Transverse colon (tissue), 4 donors: ENCODE data around the gene ZFPL1. TPM values are rescaled to one million over a fixed set of nuclear protein-coding genes. Genes with fewer than 3 reads are reported as not detected.

ENCODE experiments used
- DNase-seq: peaks from one replicate; pipeline ENCODE4 v3.0.0-alpha.2; 2019
- H3K27ac ChIP-seq, 4 donors: fragments of 200-600 bp; sonication (generic); 2 replicates each; pipeline ENCODE4 v1.5.1; 2016 to 2018; ENCODE audit warnings: inconsistent platforms in 4 of 4
- H3K27me3 ChIP-seq: fragments of 200-600 bp; sonication (generic); 2 replicates; pipeline ENCODE4 v1.5.1; 2017; ENCODE audit warnings: inconsistent platforms
- H3K36me3 ChIP-seq, 4 donors: fragments of 200-600 bp; sonication (generic); 2 replicates each; pipeline ENCODE4 v1.5.1; 2017 to 2019; ENCODE audit warnings: inconsistent platforms in 4 of 4
- H3K4me1 ChIP-seq, 4 donors: fragments of 200-600 bp; sonication (generic); 2 replicates each; pipeline ENCODE4 v1.5.1; 2017 to 2020; ENCODE audit warnings: inconsistent platforms in 4 of 4
- H3K4me3 ChIP-seq, 4 donors: fragments of 200-600 bp; sonication (generic); 1 replicate in 1 of 4; 2 replicates in 3 of 4; pipeline versions ENCODE4 v1.5.1 to v1.6.1; 2017 to 2019; ENCODE audit warnings: inconsistent platforms in 4 of 4
- H3K9me3 ChIP-seq, 2 donors: fragments of 200-600 bp; sonication (generic); 2 replicates each; pipeline ENCODE4 v1.5.1; 2017 to 2019; ENCODE audit warnings: inconsistent platforms in 2 of 2
- CTCF ChIP-seq, 5 experiments: fragments of 200-600 bp in 3 of 5; fragments of 450-650 bp in 2 of 5; sonication (generic) in 3 of 5; IDR thresholded peaks; 1 replicate in 2 of 5; 2 replicates in 3 of 5; pipeline ENCODE4 v1.5.1; 2016 to 2017; ENCODE audit warnings: antibody characterized with exemption in 5 of 5, inconsistent platforms in 3 of 5, mild to moderate bottlenecking in 2 of 5, moderate library complexity in 1 of 5
- EP300 ChIP-seq: sonication (generic); formaldehyde crosslinking; IDR thresholded peaks from one replicate; pipeline ENCODE4 v1.6.1; 2017; ENCODE audit warnings: antibody characterized with exemption, low read depth
- POLR2A ChIP-seq: fragments of 450-650 bp; IDR thresholded peaks from one replicate; pipeline ENCODE4 v1.6.1; 2016; ENCODE audit warnings: antibody characterized with exemption, mild to moderate bottlenecking, moderate library complexity
- POLR2AphosphoS5 ChIP-seq, 3 donors: sonication (generic); formaldehyde crosslinking; IDR thresholded peaks; one replicate each; pipeline ENCODE4 v1.6.1; 2016; ENCODE audit warnings: antibody characterized with exemption in 3 of 3
- WGBS, 2 donors: methylation state at CpG; one replicate each; pipeline ENCODE4 v1.1.5; 2018; ENCODE audit warnings: low coverage in 1 of 2; 5-methylcytosine and 5-hydroxymethylcytosine counted together
- in situ Hi-C, 4 donors: fragments of 200-750 bp; cut with MboI; loops; one replicate each; pipeline versions ENCODE4 v1.15.0 to v1.15.1; 2017; ENCODE audit warnings: low sequenced_read_pairs in 3 of 4, low pct_ligation_motif_present in 1 of 4, low pct_unique_long_range_greater_than_20kb in 1 of 4
- intact Hi-C: fragments of 100-400 bp; cut with DNase I; formaldehyde crosslinking; loops from one replicate; pipeline ENCODE4 v1.15.1; 2023; ENCODE audit warnings: low total_unique reads
- total RNA-seq, 4 donors: library from RNA; depleted of rRNA; stranded (reverse); fragments of >200 nt; gene quantifications; one replicate each; pipeline ENCODE4 v1.1.0, GENCODE V29; 2016

ZFPL1 gene
- total RNA-seq, 4 donors from 2014 or later, result 44.5 to 105 (median 64.2) TPM

GRCh38 chr11:65100674-65101350 lies 16.8 kb downstream of the ZFPL1 start:
- 86 to 91% methylated on average over 5 to 6 of the region's 6 CpGs for WGBS, 2 donors
- Histone ChIP-seq H3K4me3 (no peak overlapping the region), H3K27me3 (no peaks in the 10 kb centered on the region), H3K36me3 (peaks cover 0 to 9% (median 0%) of the 10 kb centered on the region in 4 donors), H3K4me1 (peaks cover 8 to 13% (median 10%) of the 10 kb centered on the region in 4 donors), H3K9me3 (no peaks in the 10 kb centered on the region), H3K27ac (no peak overlapping the region)
- in situ Hi-C loops, result no loop called here
- intact Hi-C loops, result no loop called here
- TF ChIP-seq CTCF (IDR thresholded peaks at IDR 0.05), result no peak
- TF ChIP-seq POLR2A, result no peak
- TF ChIP-seq EP300, result no peak
- TF ChIP-seq POLR2AphosphoS5 (IDR thresholded peaks at IDR 0.05), result no peak
- DNase-seq, result no peak

GRCh38 chr11:65102142-65103095 lies 18.4 kb downstream of the ZFPL1 start:
- intact Hi-C loops (no loop called here), in situ Hi-C loops (no loop called here)
- no peak for TF ChIP-seq EP300
- no peak for TF ChIP-seq POLR2A
- TF ChIP-seq POLR2AphosphoS5 (IDR thresholded peaks at IDR 0.05), result no peak
- no peak for TF ChIP-seq CTCF (IDR thresholded peaks at IDR 0.05)
- Histone ChIP-seq H3K27me3 (no peaks in the 10 kb centered on the region), H3K36me3 (peaks cover 0 to 8% (median 0%) of the 10 kb centered on the region in 4 donors), H3K27ac (no peak overlapping the region), H3K4me3 (no peak overlapping the region), H3K4me1 (peaks cover under 1 to 3% (median 1%) of the 10 kb centered on the region in 4 donors), H3K9me3 (no peaks in the 10 kb centered on the region)
- no peak for DNase-seq
- WGBS, 2 donors, result 67 to 68% methylated on average over 5 to 8 of the region's 8 CpGs

- no peak overlapping the region for H3K4me3 ChIP-seq
- H3K27me3 ChIP-seq, result no peaks in the 10 kb centered on the region
- peaks cover 0 to 10% (median 3%) of the 10 kb centered on the region in 4 donors for H3K36me3 ChIP-seq
- no peak for TF ChIP-seq CTCF (IDR thresholded peaks at IDR 0.05)
- TF ChIP-seq EP300, result no peak
- no peak for TF ChIP-seq POLR2A
- no peak for TF ChIP-seq POLR2AphosphoS5 (IDR thresholded peaks at IDR 0.05)
- no peak overlapping the region for H3K27ac ChIP-seq
- H3K9me3 ChIP-seq, result no peaks in the 10 kb centered on the region
- in situ Hi-C loops (no loop called here), intact Hi-C loops (no loop called here)
- DNase-seq, result no peak
- H3K4me1 ChIP-seq, result no peaks in the 10 kb centered on the region
Observed at GRCh38 chr11:65103476-65103875, 19.5 kb downstream of the ZFPL1 start.

GRCh38 chr11:65104628-65105027 lies 20.6 kb downstream of the ZFPL1 start:
- Histone ChIP-seq H3K36me3 (peaks cover 0 to 11% (median 3%) of the 10 kb centered on the region in 4 donors), H3K4me3 (no peak overlapping the region)
- in situ Hi-C loops, result no loop called here

More at GRCh38 chr11:65104628-65105027, 20.6 kb downstream of the ZFPL1 start:
- no peaks in the 10 kb centered on the region for H3K27me3 ChIP-seq
- H3K4me1 ChIP-seq, result no peaks in the 10 kb centered on the region
- intact Hi-C loops, result no loop called here
- H3K9me3 ChIP-seq, result no peaks in the 10 kb centered on the region
- DNase-seq, result no peak
- TF ChIP-seq POLR2A (no peak), EP300 (no peak), CTCF (IDR thresholded peaks at IDR 0.05) (no peak), POLR2AphosphoS5 (IDR thresholded peaks at IDR 0.05) (no peak)
- 78 to 82% methylated on average over 4 of the region's 4 CpGs for WGBS, 2 donors
- no peak overlapping the region for H3K27ac ChIP-seq
